BLaER1 treated with 17β-estradiol and CSF1 and Interleukin-3, amounts not matched to agents 10 nM and 100 nM (cell line): ENCODE data around the gene SLC25A11.

Experiments
- H3K27ac ChIP-seq, 11 experiments: shearing (Covaris generic); formaldehyde crosslinking; 2 replicates each; pipeline ENCODE4 v1.8.1; 2022
- H3K27me3 ChIP-seq, 11 experiments: shearing (Covaris generic); formaldehyde crosslinking; 2 replicates each; pipeline ENCODE4 v1.8.1; 2022
- H3K36me3 ChIP-seq, 11 experiments: shearing (Covaris generic); formaldehyde crosslinking; 2 replicates each; pipeline ENCODE4 v1.8.1; 2022
- H3K4me1 ChIP-seq, 10 experiments: shearing (Covaris generic); formaldehyde crosslinking; 2 replicates each; pipeline ENCODE4 v1.8.1; 2022
- H3K4me2 ChIP-seq, 11 experiments: shearing (Covaris generic); formaldehyde crosslinking; 2 replicates each; pipeline ENCODE4 v1.8.1; 2022
- H3K4me3 ChIP-seq, 10 experiments: shearing (Covaris generic); formaldehyde crosslinking; 2 replicates each; pipeline ENCODE4 v1.8.1; 2022
- H3K9ac ChIP-seq, 11 experiments: shearing (Covaris generic); formaldehyde crosslinking; 2 replicates each; pipeline ENCODE4 v1.8.1; 2022
- H3K9me3 ChIP-seq, 11 experiments: shearing (Covaris generic); formaldehyde crosslinking; replicated peaks in 1 of 11; 2 replicates each; pipeline ENCODE4 v1.8.1; 2022
- H4K20me1 ChIP-seq, 11 experiments: shearing (Covaris generic); formaldehyde crosslinking; 2 replicates each; pipeline ENCODE4 v1.8.1; 2022
- Cebpa-rat ChIP-seq, 11 experiments: shearing (Covaris generic); IDR thresholded peaks; 2 replicates each; pipeline ENCODE4 v1.8.1; 2022

Gene SLC25A11

GRCh38 chr17:4898927-4899326 lies 40.9 kb downstream of the SLC25A11 start:
- peak overlapping the region in 6 of 11 experiments; percentile 25 to 42 (median 38); a peak in 7 of 22 replicates for H3K27ac ChIP-seq
- H3K27me3 ChIP-seq: peaks cover 26 to 44% (median 35%) of the 10 kb centered on the region in 11 experiments
- no peak for TF ChIP-seq Cebpa-rat (IDR thresholded peaks at IDR 0.05)

GRCh38 chr17:4898351-4898750 lies 41.5 kb downstream of the SLC25A11 start:
- H3K9ac ChIP-seq: peak overlapping the region in 4 of 11 experiments; percentile 4 to 67 (median 28); a peak in 5 of 22 replicates
- no peak overlapping the region for H3K27ac ChIP-seq
- H3K27me3 ChIP-seq: peaks cover 26 to 44% (median 35%) of the 10 kb centered on the region in 11 experiments
- H4K20me1 ChIP-seq: peaks cover 0 to 39% (median 0%) of the 10 kb centered on the region in 11 experiments; a peak in 10 of 22 replicates
- H3K4me3 ChIP-seq: peak overlapping the region in 3 of 10 experiments; percentile 51 to 66 (median 54); a peak in 2 of 20 replicates
- H3K4me1 ChIP-seq: peaks cover 40 to 82% (median 48%) of the 10 kb centered on the region in 10 experiments
- peak overlapping the region; percentile 64 to 89 (median 80); a peak in 20 of 22 replicates for H3K4me2 ChIP-seq
- H3K9me3 ChIP-seq: no peaks in the 10 kb centered on the region
- no peak for TF ChIP-seq Cebpa-rat (IDR thresholded peaks at IDR 0.05)
- H3K36me3 ChIP-seq: peaks cover 37 to 50% (median 42%) of the 10 kb centered on the region in 11 experiments

More at GRCh38 chr17:4898927-4899326, 40.9 kb downstream of the SLC25A11 start:
- H3K4me3 ChIP-seq: peak overlapping the region; percentile 36 to 66 (median 52); a peak in 19 of 20 replicates
- H3K36me3 ChIP-seq: peaks cover 33 to 44% (median 36%) of the 10 kb centered on the region in 11 experiments
- H3K9me3 ChIP-seq: no peaks in the 10 kb centered on the region
- H3K4me1 ChIP-seq: peaks cover 42 to 82% (median 54%) of the 10 kb centered on the region in 10 experiments
- peak overlapping the region; percentile 21 to 70 (median 60); a peak in 19 of 22 replicates for H3K9ac ChIP-seq
- peaks cover 0 to 35% (median 0%) of the 10 kb centered on the region in 11 experiments; a peak in 10 of 22 replicates for H4K20me1 ChIP-seq
- H3K4me2 ChIP-seq: peak overlapping the region; percentile 64 to 89 (median 80)

GRCh38 chr17:4897785-4898184 lies 42.1 kb downstream of the SLC25A11 start:
- Histone ChIP-seq H3K36me3 (peaks cover 39 to 55% (median 48%) of the 10 kb centered on the region in 11 experiments), H3K4me2 (no peak overlapping the region), H3K4me1 (peaks cover 35 to 81% (median 42%) of the 10 kb centered on the region in 10 experiments), H4K20me1 (peaks cover 0 to 45% (median 0%) of the 10 kb centered on the region in 11 experiments; a peak in 10 of 22 replicates), H3K27me3 (peaks cover 26 to 44% (median 35%) of the 10 kb centered on the region in 11 experiments), H3K9ac (no peak overlapping the region), H3K4me3 (no peak overlapping the region), H3K27ac (no peak overlapping the region), H3K9me3 (no peaks in the 10 kb centered on the region)
- no peak for TF ChIP-seq Cebpa-rat (IDR thresholded peaks at IDR 0.05)

- Histone ChIP-seq H3K9me3 (no peaks in the 10 kb centered on the region), H3K4me2 (no peak overlapping the region), H3K27ac (no peak overlapping the region), H3K9ac (no peak overlapping the region), H3K4me3 (no peak overlapping the region), H3K4me1 (peaks cover 29 to 80% (median 37%) of the 10 kb centered on the region in 10 experiments), H3K27me3 (peaks cover 26 to 44% (median 35%) of the 10 kb centered on the region in 11 experiments), H4K20me1 (peaks cover 0 to 45% (median 0%) of the 10 kb centered on the region in 11 experiments; a peak in 10 of 22 replicates), H3K36me3 (peaks cover 39 to 61% (median 53%) of the 10 kb centered on the region in 11 experiments)
- no peak for TF ChIP-seq Cebpa-rat (IDR thresholded peaks at IDR 0.05)
Observed at GRCh38 chr17:4897198-4897687, 42.6 kb downstream of the SLC25A11 start.

GRCh38 chr17:4896332-4897197 lies 43.3 kb downstream of the SLC25A11 start:
- TF ChIP-seq Cebpa-rat (IDR thresholded peaks at IDR 0.05): no peak
- H4K20me1 ChIP-seq: peaks cover 0 to 45% (median 0%) of the 10 kb centered on the region in 11 experiments; a peak in 10 of 22 replicates
- no peak overlapping the region for H3K4me3 ChIP-seq
- peaks cover 45 to 67% (median 60%) of the 10 kb centered on the region in 11 experiments for H3K36me3 ChIP-seq
- no peaks in the 10 kb centered on the region for H3K9me3 ChIP-seq
- peaks cover 26 to 44% (median 35%) of the 10 kb centered on the region in 11 experiments for H3K27me3 ChIP-seq
- no peak overlapping the region for H3K27ac ChIP-seq
- H3K9ac ChIP-seq: 0 out of 22 replicates have a peak overlapping the region, but pooled peaks of 1 of the 11 experiments have one; percentile 26
- peaks cover 27 to 78% (median 34%) of the 10 kb centered on the region in 10 experiments for H3K4me1 ChIP-seq
- H3K4me2 ChIP-seq: peak overlapping the region in 1 of 11 experiments; percentile 30; a peak in 1 of 22 replicates

GRCh38 chr17:4895657-4896331 lies 44.1 kb downstream of the SLC25A11 start:
- H3K4me1 ChIP-seq: peaks cover 23 to 73% (median 29%) of the 10 kb centered on the region in 10 experiments
- TF ChIP-seq Cebpa-rat (IDR thresholded peaks at IDR 0.05): no peak
- peak overlapping the region in 4 of 11 experiments; percentile 2 to 30 (median 22); a peak in 6 of 22 replicates for H3K4me2 ChIP-seq
- peaks cover 0 to 45% (median 0%) of the 10 kb centered on the region in 11 experiments; a peak in 10 of 22 replicates for H4K20me1 ChIP-seq
- no peaks in the 10 kb centered on the region for H3K9me3 ChIP-seq
- H3K36me3 ChIP-seq: peaks cover 46 to 75% (median 68%) of the 10 kb centered on the region in 11 experiments
- no peak overlapping the region for H3K4me3 ChIP-seq
- peaks cover 26 to 38% (median 28%) of the 10 kb centered on the region in 11 experiments for H3K27me3 ChIP-seq
- H3K27ac ChIP-seq: no peak overlapping the region
- 0 out of 22 replicates have a peak overlapping the region, but pooled peaks of 1 of the 11 experiments have one; percentile 26 for H3K9ac ChIP-seq

GRCh38 chr17:4895121-4895520 lies 44.7 kb downstream of the SLC25A11 start:
- Histone ChIP-seq H3K4me1 (peaks cover 17 to 67% (median 22%) of the 10 kb centered on the region in 10 experiments), H3K4me2 (peak overlapping the region in 3 of 11 experiments; percentile 2 to 30 (median 28); a peak in 5 of 22 replicates), H3K9ac (no peak overlapping the region), H3K4me3 (no peak overlapping the region), H3K9me3 (no peaks in the 10 kb centered on the region), H3K27me3 (peaks cover 20 to 31% (median 22%) of the 10 kb centered on the region in 11 experiments), H3K36me3 (peaks cover 53 to 82% (median 74%) of the 10 kb centered on the region in 11 experiments), H3K27ac (no peak overlapping the region), H4K20me1 (peaks cover 0 to 45% (median 0%) of the 10 kb centered on the region in 11 experiments; a peak in 10 of 22 replicates)
- TF ChIP-seq Cebpa-rat (IDR thresholded peaks at IDR 0.05): no peak
